ENCODE data around the gene POLL. TPM values are rescaled to one million over a fixed set of nuclear protein-coding genes. Genes with fewer than 3 reads are reported as not detected.

POLL gene
- total RNA-seq, 4 donors from 2014 or later, result 11.8 to 31.6 (median 17.6) TPM

GRCh38 chr10:101617824-101618568 lies 29.9 kb upstream of the POLL start:
- no peaks in the 10 kb centered on the region for H3K9me3 ChIP-seq
- intact Hi-C loops (cut with DNase I; ENCODE audit: low total_unique reads), result no loop called here
- H3K27me3 ChIP-seq, result no peaks in the 10 kb centered on the region
- no peak for DNase-seq
- H3K36me3 ChIP-seq, result no peaks in the 10 kb centered on the region
- H3K27ac ChIP-seq, result no peak overlapping the region
- no peak overlapping the region for H3K4me3 ChIP-seq
- no peak for TF ChIP-seq POLR2A (IDR thresholded peaks at IDR 0.05)
- no peak for TF ChIP-seq CTCF (IDR thresholded peaks at IDR 0.05)
- H3K4me1 ChIP-seq, result no peaks in the 10 kb centered on the region

DNA sequence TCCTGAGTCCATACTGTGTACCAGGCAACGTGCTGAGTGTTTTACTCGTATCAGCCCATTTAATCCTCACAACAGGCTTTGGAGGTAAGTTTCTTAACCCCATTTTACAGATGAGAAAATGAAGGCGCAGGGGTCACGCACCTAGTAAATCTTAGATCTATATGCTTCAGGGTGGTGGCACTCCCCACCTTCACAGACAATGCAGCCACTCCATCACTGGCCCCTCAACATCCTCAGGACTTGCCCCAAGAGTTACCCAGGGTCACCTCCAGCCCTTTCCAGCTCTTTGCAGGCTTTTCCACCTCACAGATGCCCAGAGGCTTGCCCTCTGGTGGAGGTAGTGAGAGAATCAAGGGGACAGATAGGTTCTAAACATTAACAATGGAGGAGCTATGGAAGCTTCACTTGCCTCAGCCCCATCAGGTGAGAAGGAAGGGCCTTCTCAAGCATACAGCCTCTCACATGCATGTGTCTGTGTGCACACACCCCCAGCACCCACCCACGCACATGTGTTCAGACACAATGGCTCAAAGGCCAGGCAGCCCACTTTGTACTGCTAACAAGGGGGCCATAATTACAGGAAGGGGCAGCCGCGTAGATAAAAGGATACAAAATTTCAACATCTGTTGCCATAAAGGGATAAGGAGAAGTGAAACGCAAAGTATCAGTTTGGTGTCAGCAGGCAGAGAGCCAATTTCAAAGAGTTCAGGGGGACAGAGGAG lies 29.2 kb upstream of the POLL start:
- Histone ChIP-seq H3K9me3 (no peaks in the 10 kb centered on the region), H3K27me3 (no peaks in the 10 kb centered on the region), H3K4me3 (no peak overlapping the region), H3K36me3 (no peaks in the 10 kb centered on the region), H3K4me1 (no peaks in the 10 kb centered on the region), H3K27ac (no peak overlapping the region)
- intact Hi-C loops (cut with DNase I; ENCODE audit: low total_unique reads), result no loop called here
- no peak for DNase-seq
- TF ChIP-seq CTCF (IDR thresholded peaks at IDR 0.05) (no peak), POLR2A (IDR thresholded peaks at IDR 0.05) (no peak)

- H3K4me1 ChIP-seq, result no peaks in the 10 kb centered on the region
- intact Hi-C loops (cut with DNase I; ENCODE audit: low total_unique reads), result no loop called here
- H3K27me3 ChIP-seq, result no peaks in the 10 kb centered on the region
- no peak for DNase-seq
- TF ChIP-seq CTCF (IDR thresholded peaks at IDR 0.05) (no peak), POLR2A (IDR thresholded peaks at IDR 0.05) (no peak)
- no peak overlapping the region for H3K4me3 ChIP-seq
- no peak overlapping the region for H3K27ac ChIP-seq
- no peaks in the 10 kb centered on the region for H3K36me3 ChIP-seq
- no peaks in the 10 kb centered on the region for H3K9me3 ChIP-seq
Measured at GRCh38 chr10:101616415-101617101, 28.5 kb upstream of the POLL start.

DNA sequence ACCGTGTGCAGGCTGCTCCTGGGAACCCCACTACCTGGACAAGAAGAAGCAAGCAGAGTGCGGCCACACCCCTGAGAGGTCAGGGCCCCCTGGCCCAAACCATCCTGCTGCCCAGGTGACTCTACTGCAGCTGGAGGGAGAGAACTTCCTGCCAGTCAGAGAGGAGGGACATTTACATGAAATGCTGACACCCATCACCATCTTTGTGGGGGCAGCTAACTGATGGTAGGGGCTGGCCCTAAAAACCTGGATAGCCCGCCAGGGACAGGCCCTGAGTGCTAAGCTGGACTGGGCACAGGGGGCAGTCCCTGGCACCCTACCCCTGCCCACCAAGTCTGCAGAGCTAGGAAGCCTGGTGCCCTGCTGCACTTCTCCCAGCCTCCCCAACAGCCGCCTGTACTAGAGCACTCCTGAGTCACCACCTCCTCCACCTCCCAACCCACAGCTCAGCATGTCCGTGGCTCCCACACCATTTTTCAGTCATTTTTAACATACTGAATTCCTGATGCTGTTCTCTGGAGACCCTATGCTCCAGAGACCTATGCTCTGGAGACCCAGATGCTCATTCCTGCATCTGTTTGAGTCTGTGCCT lies 27.6 kb upstream of the POLL start:
- H3K4me3 ChIP-seq, result no peak overlapping the region
- H3K36me3 ChIP-seq, result no peaks in the 10 kb centered on the region
- H3K9me3 ChIP-seq, result no peaks in the 10 kb centered on the region
- H3K27me3 ChIP-seq, result no peaks in the 10 kb centered on the region
- H3K4me1 ChIP-seq, result no peaks in the 10 kb centered on the region
- DNase-seq, result no peak
- TF ChIP-seq POLR2A (IDR thresholded peaks at IDR 0.05) (no peak), CTCF (IDR thresholded peaks at IDR 0.05) (no peak)
- H3K27ac ChIP-seq, result no peak overlapping the region
- intact Hi-C loops (cut with DNase I; ENCODE audit: low total_unique reads), result no loop called here
